Inflammatory macrophage (primary cell): ENCODE data around the gene COPZ2.
"Not testable (repeated sequence)": the region's sequence is repeated elsewhere in the genome, so short reads cannot be mapped to it uniquely, and the experiment has no call there.

Experiments used
- DNase-seq, 2 donors: peaks; one replicate each; pipeline ENCODE4 v3.0.0-alpha.2; 2020 to 2022

Gene COPZ2

GRCh38 chr17:48055531-48056245 lies 18.1 kb upstream of the COPZ2 start:
- DNase-seq: peak; percentile 61 to 68

GRCh38 chr17:48054238-48055185 lies 16.9 kb upstream of the COPZ2 start:
- DNase-seq: no peak

GRCh38 chr17:48053758-48054237 lies 16.2 kb upstream of the COPZ2 start:
- no peak for DNase-seq

- DNase-seq: no peak
These were observed 15.6 kb upstream of the COPZ2 start for GRCh38 chr17:48052956-48053757.

GRCh38 chr17:48051706-48052486 lies 14.3 kb upstream of the COPZ2 start:
- DNase-seq: no peak

GRCh38 chr17:48051283-48051682 lies 13.7 kb upstream of the COPZ2 start:
- DNase-seq: no peak

GRCh38 chr17:48048384-48049126 lies 11.0 kb upstream of the COPZ2 start:
- peak; percentile 89 to 93 for DNase-seq

- DNase-seq: peak; percentile 99 to 100
These were observed 10.3 kb upstream of the COPZ2 start, which contains the start of gene NFE2L1 for GRCh38 chr17:48047741-48048383. Gene NFE2L1, plus strand, starts transcription at chr17:48048359. Its CDS starts 2,760 bp downstream, at chr17:48051119.

- DNase-seq: no peak
These were observed 9.6 kb upstream of the COPZ2 start for GRCh38 chr17:48047113-48047740.

- DNase-seq: no peak
These were observed 8.7 kb upstream of the COPZ2 start for GRCh38 chr17:48046296-48046695.

- DNase-seq: peak in 1 of 2 donors; percentile 10
These were observed 7.9 kb upstream of the COPZ2 start for GRCh38 chr17:48045316-48046001.

- DNase-seq: no peak
These were observed 7.3 kb upstream of the COPZ2 start for GRCh38 chr17:48044851-48045250.

- no peak for DNase-seq
These were observed 5.6 kb upstream of the COPZ2 start for GRCh38 chr17:48043176-48043575.

GRCh38 chr17:48038687-48039086 lies 1.1 kb upstream of the COPZ2 start:
- DNase-seq: no peak

- no peak for DNase-seq
These were observed 284 bp upstream of the COPZ2 start for GRCh38 chr17:48037838-48038323.

GRCh38 chr17:48036693-48037035 lies 933 bp downstream of the COPZ2 start:
- DNase-seq: no peak

- DNase-seq: not testable (repeated sequence)
These were observed 2.9 kb downstream of the COPZ2 start for GRCh38 chr17:48034734-48035133.

- no peak for DNase-seq
These were observed 5.6 kb downstream of the COPZ2 start for GRCh38 chr17:48031966-48032365.

GRCh38 chr17:48030531-48030930 lies 7.1 kb downstream of the COPZ2 start:
- DNase-seq: no peak
